GM21786 (cell line): ENCODE results near the gene SBK2.
"Not testable (repeated sequence)": the region's sequence is repeated elsewhere in the genome, so short reads cannot be mapped to it uniquely, and the experiment has no call there.

Experiments used
- ATAC-seq: cut with Tn5 transposase; IDR thresholded peaks from one replicate; pipeline ENCODE4 v1.9.1; 2021; ENCODE audit not compliant: unreplicated experiment

The SBK2 gene

DNA sequence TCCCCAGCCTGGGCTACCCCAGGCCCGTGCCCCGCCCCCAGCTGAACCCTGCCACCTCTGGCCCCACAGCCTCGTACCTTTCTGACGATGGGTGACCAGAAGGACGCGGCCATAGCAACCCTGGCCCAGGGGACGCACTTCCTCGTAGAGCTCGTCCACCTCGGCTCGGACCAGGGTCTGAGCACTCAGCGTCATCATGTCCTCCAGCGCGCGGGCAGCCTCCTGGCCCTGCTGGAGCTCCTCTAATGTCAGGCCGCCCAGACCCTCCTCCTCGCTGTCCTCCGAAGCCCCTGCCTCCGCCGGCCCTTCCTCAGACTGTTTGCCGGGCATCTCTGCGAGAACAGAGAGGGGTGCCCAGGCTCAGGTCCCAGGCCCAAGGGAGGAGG lies 975 bp downstream of the SBK2 start:
- ATAC-seq: no peak

DNA sequence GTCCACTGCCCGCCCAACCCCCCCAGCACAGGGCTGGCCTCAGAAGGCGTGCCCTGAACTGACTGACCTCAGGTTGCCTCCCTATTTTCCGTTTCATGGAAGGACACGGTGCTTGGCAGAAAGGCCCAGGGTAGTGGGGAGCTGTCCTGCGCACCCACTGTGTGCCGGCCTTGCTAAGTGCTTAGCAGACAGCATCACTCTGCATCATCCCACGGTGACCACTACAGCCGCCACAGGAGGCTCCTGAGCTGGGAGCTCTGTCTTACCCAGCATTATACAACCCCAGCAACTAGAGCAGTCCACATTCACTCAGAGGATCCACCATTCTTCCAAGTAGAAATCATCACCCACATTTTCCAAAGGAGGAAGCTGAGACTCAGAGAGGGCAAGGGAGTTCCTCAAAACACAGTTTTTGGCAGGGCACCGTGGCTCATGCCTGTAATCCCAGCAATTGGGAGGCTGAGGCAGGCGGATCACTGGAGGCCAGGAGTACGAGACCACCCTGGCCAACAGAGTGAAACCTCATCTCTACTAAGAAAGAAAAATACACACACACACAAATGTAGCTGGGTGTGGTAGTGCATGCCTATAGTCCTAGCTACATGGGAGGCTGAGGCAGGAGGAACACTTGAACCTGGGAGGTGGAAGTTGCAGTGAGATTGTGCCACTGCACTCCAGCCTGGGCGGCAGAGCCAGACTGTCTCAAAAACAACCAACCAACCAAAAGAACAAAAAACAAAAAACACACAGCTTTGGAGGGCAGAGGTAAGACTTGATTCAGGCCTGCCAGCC lies 1.6 kb downstream of the SBK2 start:
- ATAC-seq: no peak

DNA sequence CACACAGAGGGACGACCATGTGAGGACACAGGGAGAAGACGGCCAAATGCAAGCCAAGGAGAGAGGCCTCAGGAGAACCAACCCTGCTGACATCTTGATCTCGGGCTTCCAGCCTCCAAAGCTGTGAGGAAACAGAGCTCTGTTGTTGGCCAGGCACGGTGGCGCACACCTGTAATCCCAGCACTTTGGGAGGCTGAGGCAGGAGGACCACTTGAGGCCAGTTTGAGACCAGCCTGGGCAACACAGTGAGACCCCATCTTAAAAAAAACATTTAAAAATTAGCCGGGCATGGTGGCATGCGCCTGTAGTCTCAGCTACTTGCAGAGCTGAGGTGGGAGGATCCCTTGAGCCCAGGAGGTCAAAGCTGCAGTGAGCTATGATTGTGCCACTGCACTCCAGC lies 2.7 kb downstream of the SBK2 start:
- ATAC-seq: not testable (repeated sequence)

DNA sequence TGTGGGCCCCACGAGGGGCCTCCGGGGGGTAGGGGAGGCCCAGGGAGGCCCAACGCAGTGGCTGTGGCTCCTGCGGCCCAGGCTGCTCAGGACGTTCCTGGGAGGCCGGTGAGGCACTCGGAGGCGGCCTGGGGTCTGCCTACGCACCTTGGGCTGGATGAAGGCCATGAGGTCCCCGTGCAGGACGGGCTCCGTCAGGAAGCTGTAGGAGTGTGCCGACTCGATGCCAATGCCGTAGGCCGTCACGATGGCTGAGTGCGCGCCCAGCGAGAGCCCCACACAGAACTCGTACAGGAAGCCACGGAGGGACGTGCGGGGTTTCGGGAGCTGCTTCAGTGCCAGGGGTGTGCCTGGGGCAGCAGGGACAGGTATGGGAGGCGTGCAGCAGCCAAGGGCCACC lies 5.9 kb downstream of the SBK2 start:
- no peak for ATAC-seq

DNA sequence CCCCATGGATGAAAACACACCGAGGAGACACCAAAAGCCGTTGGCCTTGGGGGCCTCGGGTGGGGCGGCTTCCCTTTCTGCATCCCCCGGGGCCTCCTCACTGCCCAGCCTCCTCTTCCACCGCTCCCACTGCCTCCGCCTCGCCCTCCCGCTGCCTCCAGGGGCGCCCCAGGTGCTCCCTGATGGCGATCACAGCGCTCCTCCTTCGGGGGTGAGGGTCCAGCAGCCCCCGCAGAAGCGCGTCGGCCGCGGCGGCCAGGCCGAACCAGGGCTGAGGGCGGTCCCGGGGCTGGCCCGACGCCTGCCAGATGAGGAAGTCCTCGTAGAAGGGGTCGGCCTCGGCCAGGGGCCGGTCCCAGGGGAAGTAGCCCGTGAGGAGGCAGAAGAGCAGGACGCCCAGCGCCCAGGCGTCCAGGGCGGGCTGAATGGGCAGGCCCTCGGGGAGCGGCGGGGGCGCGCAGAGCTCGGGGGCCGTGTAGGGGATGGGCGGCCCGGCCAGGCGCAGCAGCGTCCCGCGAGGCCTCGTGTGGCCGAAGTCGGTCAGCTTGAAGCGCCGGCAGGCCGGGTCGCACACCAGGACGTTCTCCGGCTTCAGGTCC lies 7.2 kb downstream of the SBK2 start:
- no peak for ATAC-seq

DNA sequence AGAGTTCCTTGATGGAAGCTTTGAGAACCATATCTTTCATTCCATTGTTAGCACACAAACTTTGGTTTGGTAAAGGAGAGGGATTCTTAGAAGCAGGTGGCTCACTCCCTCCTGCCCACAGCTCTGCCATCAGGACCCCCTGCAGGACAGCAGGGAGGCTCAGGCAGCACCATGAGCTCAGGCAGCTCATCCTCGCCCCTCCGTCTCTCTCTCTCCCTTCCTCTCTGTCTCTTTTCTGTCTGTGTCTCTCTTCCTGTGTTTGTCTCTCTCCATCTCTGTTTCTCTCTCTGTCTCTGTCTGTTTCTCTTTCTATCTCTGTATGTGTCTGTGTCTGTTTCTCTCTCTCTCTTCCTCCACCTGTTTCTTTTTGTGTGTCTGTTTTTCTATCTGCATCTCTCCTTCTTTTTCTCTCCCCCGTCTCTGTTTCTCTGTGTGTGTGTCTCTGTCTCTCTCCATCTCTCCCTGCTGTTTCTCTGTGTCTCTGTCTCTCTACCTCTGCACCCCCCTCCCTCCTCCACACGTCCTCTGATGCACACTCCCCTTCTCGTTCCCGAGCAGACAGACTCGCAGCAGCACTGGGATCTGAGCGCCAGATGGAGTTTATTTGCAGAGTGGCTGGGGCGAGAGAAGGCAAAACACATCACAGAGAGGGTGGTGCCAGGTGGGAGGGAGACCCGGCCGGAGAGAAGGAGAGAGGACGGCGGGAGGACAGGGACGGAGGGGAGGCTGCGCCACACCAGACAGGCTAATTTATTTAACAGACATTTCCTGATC lies 8.7 kb downstream of the SBK2 start:
- no peak for ATAC-seq

DNA sequence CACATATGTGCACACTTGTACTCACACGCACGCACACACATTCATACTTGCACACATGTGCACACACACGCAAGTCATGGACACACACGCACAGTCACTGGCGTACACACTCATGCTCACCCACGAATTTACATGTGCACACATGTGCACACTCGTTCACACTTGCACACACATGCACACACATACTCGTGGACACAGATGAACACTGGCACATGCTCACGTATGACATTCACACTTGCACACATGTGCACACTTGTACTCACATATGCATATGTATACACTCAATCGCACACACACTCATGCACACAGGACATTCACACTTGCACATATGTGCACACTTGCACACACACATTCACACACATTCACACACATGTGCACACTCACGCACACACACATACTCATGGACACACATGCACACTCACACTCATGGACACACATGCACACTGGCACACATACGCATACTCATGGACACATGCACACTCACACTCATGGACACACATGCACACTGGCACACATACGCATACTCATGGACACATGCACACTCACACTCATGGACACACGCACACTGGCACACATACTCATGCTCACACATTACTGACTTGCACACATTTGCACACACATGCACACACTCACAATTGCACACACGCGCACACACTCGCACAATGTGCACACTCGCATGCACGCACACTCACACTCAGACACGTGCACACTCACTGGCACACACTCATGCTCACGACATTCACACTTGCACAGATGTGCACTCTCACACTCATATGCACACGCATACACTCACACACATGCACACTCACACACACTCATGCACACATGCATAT lies 9.5 kb downstream of the SBK2 start:
- ATAC-seq: no peak

DNA sequence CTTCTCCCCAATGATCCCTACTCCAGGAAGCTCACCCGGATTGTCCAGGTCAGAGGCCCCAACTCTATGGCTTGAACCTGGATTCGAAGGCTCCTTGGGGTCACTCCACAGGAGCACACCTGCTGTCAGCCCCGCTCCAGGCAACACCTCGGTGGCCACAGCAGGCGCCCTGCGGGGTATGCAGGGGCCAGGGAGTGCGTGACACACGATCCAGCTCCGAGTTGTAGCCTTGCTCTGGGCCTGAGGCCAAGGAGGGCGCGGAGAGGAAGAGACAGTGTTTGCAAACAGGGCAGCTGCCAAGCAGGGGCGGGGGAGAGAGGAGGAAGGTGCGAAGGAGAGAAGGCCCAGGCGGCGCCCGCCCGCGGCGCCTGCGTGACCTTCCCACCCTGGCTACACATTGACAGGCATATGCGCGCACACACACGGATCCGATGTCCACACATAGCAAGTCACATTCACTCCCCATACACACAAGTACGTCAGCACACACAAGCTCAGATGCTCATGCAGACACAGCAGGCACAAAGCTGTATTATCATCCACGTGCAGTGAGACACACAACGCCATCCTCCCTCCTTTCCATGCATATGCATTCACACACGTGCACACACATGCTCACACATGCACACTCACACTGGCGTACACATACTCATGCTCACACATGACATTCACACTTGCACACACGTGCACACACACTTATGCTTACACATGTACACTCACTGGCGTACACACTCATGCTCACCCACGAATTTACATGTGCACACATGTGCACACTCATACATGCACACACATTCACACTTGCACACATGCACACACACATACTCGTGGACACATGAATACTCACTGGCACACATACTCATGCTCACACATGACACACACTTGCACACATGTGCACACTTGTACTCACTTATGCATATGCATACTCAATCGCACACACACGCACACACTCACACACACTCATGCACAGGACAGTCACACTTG lies 10.4 kb downstream of the SBK2 start:
- no peak for ATAC-seq

DNA sequence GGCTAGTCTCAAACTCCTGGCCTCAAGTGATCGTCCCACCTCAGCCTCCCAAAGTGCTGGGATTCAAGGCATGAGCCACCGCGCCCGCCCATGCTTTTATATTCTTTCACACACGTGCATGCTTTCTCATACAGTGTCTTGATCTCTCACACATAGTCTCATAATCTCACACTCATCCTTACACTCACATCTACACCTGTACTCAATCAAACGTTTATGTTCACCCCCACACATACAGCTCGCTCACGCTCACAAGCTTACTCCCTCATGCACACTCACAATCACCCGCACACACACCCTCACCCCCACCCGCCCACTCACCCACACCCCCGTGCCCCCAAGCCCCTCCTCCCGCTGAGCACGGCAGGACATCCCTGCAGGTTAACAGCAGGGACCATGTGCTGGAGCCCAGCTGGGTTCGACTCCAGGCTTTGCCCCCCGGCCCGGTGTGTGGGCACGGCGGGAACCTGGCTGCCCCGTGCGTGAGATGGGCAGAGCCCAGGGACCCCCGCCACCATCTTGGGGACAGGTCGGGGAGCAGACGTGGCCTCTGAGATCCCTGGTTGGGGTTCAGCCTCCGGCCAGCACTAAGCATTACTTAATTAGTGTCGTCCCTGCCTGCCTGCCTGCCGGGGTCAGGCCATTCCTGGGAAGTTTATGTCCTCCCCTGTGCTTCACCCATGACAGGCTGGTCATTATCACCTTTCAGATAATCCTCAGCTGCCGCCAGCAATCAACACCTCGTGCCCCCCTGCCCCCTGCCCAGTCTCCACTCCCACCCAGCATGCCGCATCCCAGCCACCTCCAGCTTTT lies 11.4 kb downstream of the SBK2 start:
- ATAC-seq: no peak

DNA sequence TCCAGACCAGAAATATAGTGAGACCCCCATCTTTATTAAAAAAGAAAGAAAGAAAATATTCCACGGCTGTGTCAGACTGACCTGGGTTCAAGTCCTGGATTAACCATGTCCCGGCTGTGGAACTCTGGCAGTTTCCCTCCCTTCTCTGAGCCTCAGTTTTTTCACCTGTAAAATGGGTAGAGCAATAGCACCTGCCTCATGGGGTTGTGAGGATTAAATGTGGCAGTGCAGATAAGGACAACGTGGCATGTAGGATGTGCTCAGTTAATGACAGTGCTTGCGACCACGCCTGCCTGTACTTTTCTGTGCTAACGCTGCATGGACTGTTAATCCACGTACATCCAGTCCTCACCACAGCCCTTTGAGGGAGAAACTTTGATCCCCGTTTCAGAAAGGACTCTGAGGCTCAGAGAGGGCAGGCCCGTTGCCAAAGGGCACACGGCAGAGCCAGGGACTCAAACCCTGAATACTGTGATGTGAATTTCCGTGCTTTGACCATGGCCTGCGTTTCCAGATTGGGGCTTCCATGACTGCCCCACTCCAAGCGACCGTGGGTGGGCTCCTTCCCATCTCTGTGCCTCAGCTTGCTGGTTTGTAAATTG lies 16.1 kb downstream of the SBK2 start:
- no peak for ATAC-seq

DNA sequence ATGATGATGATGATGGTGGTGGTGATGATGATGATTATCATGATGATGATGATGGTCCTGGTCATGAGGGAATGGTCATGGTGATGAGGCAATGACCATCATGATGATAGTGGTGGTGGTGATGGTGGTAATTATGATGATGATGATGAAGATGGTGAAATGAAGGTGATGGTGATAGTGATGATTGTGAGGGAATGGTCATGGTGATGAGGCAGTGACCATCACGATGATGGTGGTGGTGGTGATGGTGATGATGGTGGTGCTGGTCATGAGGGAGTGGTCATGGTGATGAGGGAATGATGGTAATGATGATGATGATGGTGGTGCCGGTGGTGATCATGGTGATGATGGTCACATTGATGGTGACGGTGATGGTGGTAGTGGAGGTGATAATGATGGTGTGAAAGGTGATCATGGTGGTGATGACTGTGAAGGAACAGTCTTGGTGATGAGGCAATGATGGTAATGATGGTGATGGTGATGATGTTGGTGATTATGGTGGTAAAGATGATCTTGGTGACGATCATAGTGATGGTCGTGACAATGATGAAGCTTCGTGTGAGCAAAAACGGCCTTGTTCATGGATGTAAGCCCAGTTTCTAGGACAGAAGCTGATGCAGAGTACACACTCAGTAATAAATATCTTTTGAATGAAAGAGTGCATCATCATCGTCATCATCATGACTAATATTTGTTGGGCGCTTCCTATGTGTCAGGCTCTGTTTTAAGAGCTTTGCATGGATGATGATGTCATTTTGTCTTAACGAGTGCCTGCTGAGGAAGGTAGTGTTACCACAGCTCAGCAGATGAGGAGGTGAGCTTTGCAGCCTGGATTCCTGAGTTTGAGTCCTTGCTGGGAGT lies 17.3 kb downstream of the SBK2 start:
- ATAC-seq: no peak

DNA sequence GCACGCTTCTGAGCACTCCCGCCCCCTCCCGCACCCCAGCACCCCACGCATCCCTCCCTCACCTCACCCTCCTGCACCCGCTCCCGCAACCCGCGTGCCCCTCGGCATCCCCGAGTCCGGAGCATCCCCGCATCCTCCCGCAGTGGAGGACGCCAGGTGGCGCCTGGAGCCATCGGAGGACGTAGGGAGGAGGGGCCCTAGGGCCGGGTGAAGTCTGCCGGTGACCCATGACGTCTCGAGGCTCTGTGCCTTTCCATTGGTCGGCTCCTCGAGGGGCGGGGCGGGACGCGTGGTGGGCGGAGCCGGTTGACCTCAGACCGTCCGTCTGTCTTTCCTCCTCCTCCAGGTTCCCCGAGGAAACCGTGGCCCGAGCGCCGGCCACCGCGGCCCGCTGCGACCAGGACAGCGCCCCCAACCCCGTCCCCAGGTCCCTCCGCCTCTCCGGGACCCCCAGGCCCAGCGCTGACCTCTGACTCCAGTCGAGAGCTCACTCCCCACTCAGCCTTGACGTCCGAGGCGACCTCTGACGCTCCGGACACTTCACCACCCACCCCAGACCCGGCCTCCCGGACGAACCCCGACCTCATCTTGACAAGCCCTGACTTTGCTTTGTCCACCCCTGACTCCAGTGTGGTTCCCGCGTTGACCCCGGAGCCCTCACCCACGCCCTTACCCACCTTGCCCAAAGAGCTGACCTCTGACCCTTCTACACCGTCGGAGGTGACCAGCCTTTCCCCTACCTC lies 19.9 kb downstream of the SBK2 start:
- ATAC-seq: peak; percentile 98

DNA sequence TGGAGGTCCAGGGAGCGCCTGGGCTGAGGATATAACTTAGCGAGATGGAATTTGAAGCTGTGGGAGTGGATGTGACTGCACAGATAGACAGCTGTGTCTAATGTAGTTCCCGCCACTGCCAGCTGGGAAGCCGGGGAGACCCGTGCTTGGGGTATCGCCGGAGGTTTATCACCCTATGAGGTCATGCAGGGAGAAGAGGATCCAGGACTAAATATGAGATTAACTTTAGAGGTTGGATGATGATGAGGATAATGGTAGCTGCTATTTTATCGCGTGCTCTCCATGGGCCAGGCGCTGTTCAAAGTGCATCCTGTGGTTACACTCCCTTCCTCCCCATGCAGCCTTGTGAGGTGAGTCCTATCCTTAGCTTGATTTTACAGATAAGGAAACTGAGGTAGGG lies 28.8 kb downstream of the SBK2 start:
- no peak for ATAC-seq

DNA sequence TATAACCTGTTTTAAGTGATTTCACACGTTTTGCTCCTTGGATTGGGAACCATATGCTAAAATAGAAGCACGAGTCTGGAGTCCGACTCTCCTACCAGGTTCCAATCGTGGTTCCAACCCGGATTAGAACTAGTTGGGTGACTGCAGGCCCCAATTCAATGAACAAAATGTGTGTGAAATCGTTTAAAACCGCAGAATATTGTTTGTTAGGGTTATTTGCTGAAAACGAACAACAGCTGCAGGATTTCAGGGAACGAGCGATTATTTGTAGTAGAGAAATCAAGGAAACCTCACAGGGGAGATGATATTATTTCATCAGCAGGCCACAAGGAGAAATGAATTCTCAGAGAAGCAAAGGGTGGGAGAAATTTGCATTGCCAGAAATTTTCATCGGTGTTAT lies 32.0 kb downstream of the SBK2 start:
- no peak for ATAC-seq

DNA sequence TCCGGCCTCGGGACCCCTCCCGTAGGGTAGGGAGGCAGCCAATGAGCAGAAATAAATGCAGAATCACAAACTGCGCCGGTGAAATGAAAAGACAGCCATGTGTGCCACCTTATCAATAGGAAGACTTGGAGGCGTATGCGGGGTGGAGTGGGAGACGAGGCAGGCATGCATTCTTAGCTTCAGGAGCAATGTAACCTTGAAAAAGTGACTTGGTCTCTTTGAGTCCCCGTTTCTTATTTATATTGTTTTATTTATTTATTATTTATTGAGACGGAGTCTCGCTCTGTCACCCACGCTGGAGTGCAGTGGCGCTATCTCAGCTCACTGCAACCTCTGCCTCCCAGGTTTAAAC lies 32.7 kb downstream of the SBK2 start:
- no peak for ATAC-seq

DNA sequence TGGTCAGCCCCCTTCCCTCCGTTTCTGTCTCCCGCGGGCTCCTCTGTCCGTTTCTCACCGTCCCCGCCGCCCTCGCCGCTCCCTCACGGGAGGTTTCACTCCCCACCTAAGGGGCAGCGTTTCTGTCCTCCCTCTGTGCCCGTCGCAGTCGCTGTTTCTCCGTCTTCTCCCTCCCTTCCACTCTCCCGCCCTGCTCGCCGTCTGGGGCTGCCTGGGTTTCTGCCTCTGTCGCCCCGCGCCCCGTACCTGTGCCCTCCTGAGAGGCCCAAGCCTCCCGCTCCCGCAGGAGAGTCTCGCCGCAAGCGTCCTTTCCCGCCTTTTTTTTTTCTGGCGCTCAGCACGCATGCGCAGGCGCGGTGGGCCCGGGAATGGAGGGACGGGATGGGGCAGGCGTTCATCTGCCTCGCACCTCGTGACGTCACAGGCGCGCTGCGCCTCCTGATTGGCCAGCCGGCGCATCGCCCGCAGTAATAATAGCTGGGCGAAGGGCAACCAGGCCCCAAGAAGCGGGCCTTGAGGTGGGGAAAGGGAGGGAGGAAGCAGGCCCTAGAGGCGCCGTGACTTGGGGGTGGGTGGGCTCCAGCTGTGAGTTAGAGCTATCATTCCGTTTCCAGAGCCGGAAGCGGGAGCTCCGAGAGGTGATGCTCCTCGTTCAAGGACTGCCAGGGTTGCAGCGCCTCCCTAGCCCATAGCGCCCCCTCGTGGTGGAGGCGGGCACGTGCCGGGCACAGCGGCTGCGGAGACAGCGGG lies 33.3 kb downstream of the SBK2 start:
- peak; percentile 91 for ATAC-seq

DNA sequence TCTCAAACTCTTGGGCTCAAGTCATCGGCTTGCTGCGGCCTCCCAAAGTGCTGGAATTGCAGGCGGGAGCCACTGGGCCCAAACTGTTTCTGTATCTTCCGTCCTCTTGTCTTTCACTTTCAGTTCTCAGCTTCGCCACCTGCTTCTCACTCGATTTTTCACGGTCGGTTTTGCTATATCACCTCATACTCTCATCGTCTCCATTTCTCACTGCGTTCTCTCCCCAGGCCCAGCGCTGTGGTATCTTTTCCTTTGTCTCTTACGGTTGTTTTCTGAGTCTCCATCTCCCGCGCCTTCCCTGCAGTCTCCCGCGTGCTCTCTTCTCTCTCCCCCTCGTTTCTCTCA lies 33.8 kb downstream of the SBK2 start:
- ATAC-seq: no peak
